HepG2 (cell line): ENCODE measurements around the gene KMT2A. TPM values are rescaled to one million over a fixed set of nuclear protein-coding genes. Genes with fewer than 3 reads are reported as not detected.

Experiments used
- ATAC-seq: fragments of 200-7000 bp; cut with Tn5 transposase; 3 replicates; pipeline ENCODE4 v1.9.1; 2020; ENCODE audit warnings: mild to moderate bottlenecking, moderate library complexity
- BruUV-seq: library from RNA; stranded (reverse); fragments of 400-500 nt; replicated peaks from 2 replicates; lab custom pipeline; 2021; lab: Mats Ljungman, UMichigan
- CTCF ChIA-PET: fragments of 300-600 bp; formaldehyde crosslinking; extraction: SDS; loops from one replicate; lab custom pipeline; 2021; ENCODE audit warnings: low total read pairs, inconsistent platforms, low intra/inter-chr PET ratio; lab: Yijun Ruan, JAX
- POLR2A ChIA-PET: fragments of 350-600 bp; sonication (Branson Sonifier 250); formaldehyde crosslinking; loops from one replicate; lab custom pipeline; 2020; ENCODE audit warnings: antibody characterized with exemption, inconsistent platforms; lab: Yijun Ruan, JAX
- DNase-seq: peaks from one replicate; pipeline ENCODE4 v3.0.0-alpha.2; 2015; ENCODE audit warnings: low spot score
- FAIRE-seq: peaks from 3 replicates; lab custom pipeline; 2011; peaks lifted over from hg19 to GRCh38; lab: Jason Lieb, UNC
- H2AFZ ChIP-seq: one replicate; pipeline ENCODE4 v1.6.1; 2011; ENCODE audit warnings: low read length, inconsistent platforms
- H3K27ac ChIP-seq: fragments of 300-600 bp; 3 replicates; pipeline ENCODE4 v1.8.0; 2011; ENCODE audit warnings: mixed run types, mild to moderate bottlenecking, mixed read lengths, low read length, inconsistent platforms; ENCODE audit not compliant: insufficient read depth; ENCODE audit errors: extremely low read length
- H3K27me3 ChIP-seq, 2 experiments: fragments of 200-600 bp in 1 of 2; 2 replicates in 1 of 2; 3 replicates in 1 of 2; pipeline versions ENCODE4 v1.6.0 to v1.8.0; 2011; ENCODE audit warnings: low read length in 2 of 2, mild to moderate bottlenecking in 2 of 2, moderate library complexity in 2 of 2, inconsistent platforms in 1 of 2; ENCODE audit not compliant: insufficient read depth in 2 of 2, control insufficient read depth in 1 of 2
- H3K36me3 ChIP-seq, 2 experiments: fragments of 200-600 bp in 1 of 2; replicated peaks in 1 of 2; 2 replicates in 1 of 2; 3 replicates in 1 of 2; pipeline versions ENCODE4 v1.5.1 to v1.8.0; 2011; ENCODE audit warnings: low read length in 2 of 2, inconsistent platforms in 1 of 2; ENCODE audit not compliant: insufficient read depth in 2 of 2, control insufficient read depth in 1 of 2
- H3K4me1 ChIP-seq: 2 replicates; pipeline ENCODE4 v1.5.1; 2012; ENCODE audit warnings: low read length, inconsistent platforms; ENCODE audit not compliant: insufficient read depth
- H3K4me2 ChIP-seq: 2 replicates; pipeline ENCODE4 v1.6.0; 2011; ENCODE audit warnings: low read depth, low read length, inconsistent platforms
- H3K4me3 ChIP-seq, 3 experiments: fragments of 200-600 bp in 1 of 3; sonication (generic), shearing (Covaris generic) in 1 of 3; replicated peaks in 1 of 3; 2 replicates each; pipeline ENCODE4 v1.5.1; 2011 to 2016; ENCODE audit warnings: low read length in 3 of 3, inconsistent platforms in 2 of 3, low read depth in 2 of 3, mild to moderate bottlenecking in 2 of 3, control low read depth in 1 of 3, mixed read lengths in 1 of 3; ENCODE audit not compliant: insufficient read depth in 1 of 3
- H3K79me2 ChIP-seq: one replicate; pipeline ENCODE4 v1.6.1; 2011; ENCODE audit warnings: low read length, inconsistent platforms; ENCODE audit not compliant: insufficient read depth
- H3K9ac ChIP-seq: 2 replicates; pipeline ENCODE4 v1.6.0; 2011; ENCODE audit warnings: mild to moderate bottlenecking, low read depth, low read length, inconsistent platforms; ENCODE audit not compliant: insufficient read depth
- H3K9me3 ChIP-seq: 2 replicates; pipeline ENCODE4 v1.5.1; 2012; ENCODE audit warnings: mild to moderate bottlenecking, low read length
- H4K20me1 ChIP-seq: 2 replicates; pipeline ENCODE4 v1.6.0; 2011; ENCODE audit warnings: inconsistent platforms, mild to moderate bottlenecking, low read length, moderate library complexity; ENCODE audit not compliant: insufficient read depth
- BATF2 ChIP-seq: sonication (generic); formaldehyde crosslinking; IDR thresholded peaks from 2 replicates; pipeline ENCODE4 v1.8.0; 2022; ENCODE audit warnings: mild to moderate bottlenecking, missing genetic modification reagents, moderate library complexity
- EZH2 ChIP-seq: conservative IDR thresholded peaks from 2 replicates; pipeline ENCODE4 v1.6.1; 2012; ENCODE audit warnings: mild to moderate bottlenecking, low read depth, low read length, moderate library complexity
- MTF1 ChIP-seq: sonication (generic); formaldehyde crosslinking; IDR thresholded peaks from 2 replicates; pipeline ENCODE4 v1.5.0; 2020; ENCODE audit warnings: missing genetic modification reagents
- PCBP2 ChIP-seq: fragments of 200-400 bp; formaldehyde crosslinking; optimal IDR thresholded peaks from 2 replicates; pipeline ENCODE3; 2018; ENCODE audit warnings: low read length, low read depth; ENCODE audit not compliant: poor library complexity, severe bottlenecking
- SAP130 ChIP-seq: IDR thresholded peaks from 2 replicates; pipeline ENCODE4 v1.6.1; 2016; ENCODE audit warnings: low read depth
- SP140L ChIP-seq: sonication (generic); formaldehyde crosslinking; IDR thresholded peaks from 2 replicates; pipeline ENCODE4 v1.4.0; 2020; ENCODE audit warnings: missing genetic modification reagents, borderline replicate concordance
- TIGD3 ChIP-seq: sonication (generic); formaldehyde crosslinking; IDR thresholded peaks from 2 replicates; pipeline ENCODE4 v1.5.1; 2020; ENCODE audit warnings: mild to moderate bottlenecking, missing genetic modification reagents, borderline replicate concordance
- TOPORS ChIP-seq: sonication (generic); formaldehyde crosslinking; IDR thresholded peaks from 2 replicates; pipeline ENCODE4 v1.8.0; 2023; ENCODE audit warnings: mild to moderate bottlenecking, missing genetic modification reagents
- ZBTB38 ChIP-seq: sonication (generic); formaldehyde crosslinking; IDR thresholded peaks from 2 replicates; pipeline ENCODE4 v1.5.1; 2020; ENCODE audit warnings: mild to moderate bottlenecking, missing genetic modification reagents
- ZNF280D ChIP-seq: sonication (generic); formaldehyde crosslinking; IDR thresholded peaks from 2 replicates; pipeline ENCODE4 v1.5.1; 2020; ENCODE audit warnings: mild to moderate bottlenecking, missing genetic modification reagents
- WGBS: methylation state at CpG from one replicate; pipeline ENCODE4 v1.1.6; 2017; ENCODE audit warnings: low lambda C conversion rate; 5-methylcytosine and 5-hydroxymethylcytosine counted together
- in situ Hi-C: cut with HindIII; loops from 2 replicates; pipeline ENCODE4 v1.10.0; 2017; ENCODE audit warnings: low pct_unique_long_range_greater_than_20kb; ENCODE audit not compliant: extremely low pct_ligation_motif_present
- intact Hi-C: fragments of 100-400 bp; cut with micrococcal nuclease; formaldehyde crosslinking; loops from one replicate; pipeline ENCODE4 v1.10.0; 2022; ENCODE audit not compliant: unreplicated experiment
- polyA plus RNA-seq, 8 experiments: library from polyadenylated mRNA; depleted of rRNA in 3 of 8; stranded (reverse) in 7 of 8; unstranded in 1 of 8; fragments of >200 nt; fragmentation: Illumina TruSeq in 4 of 8; extraction: Trizol in 4 of 8; gene quantifications; 2 replicates each; pipeline versions ENCODE4 v1.2.1 to v1.2.3, GENCODE V29; 2011 to 2016; ENCODE audit warnings: low read depth in 4 of 8, missing spikeins in 1 of 8, mixed read lengths in 1 of 8; ENCODE audit not compliant: insufficient read depth in 1 of 8
- total RNA-seq, 5 experiments: library from RNA; depleted of rRNA; stranded (reverse); fragments of >200 nt; fragmentation: Illumina TruSeq; extraction: Trizol; gene quantifications; 2 replicates each; pipeline ENCODE4 v1.2.3, GENCODE V29; 2016; ENCODE audit warnings: low read depth in 1 of 5
- TF ChIP-seq, protein P1 (sequence below): sonication (generic); formaldehyde crosslinking; IDR thresholded peaks from 2 replicates; pipeline ENCODE4 v1.4.0; 2020; ENCODE audit warnings: missing genetic modification reagents
- TF ChIP-seq, protein P2 (sequence below): IDR thresholded peaks from 2 replicates; pipeline ENCODE4 v1.6.1; 2016; ENCODE audit warnings: low read depth

KMT2A gene
- total and polyA plus RNA-seq, 2 of the 13 experiments (the other 11 are each of a cell fraction or from before 2014, with no cell fraction given): 12.4 to 20.0 TPM

- in situ Hi-C loops (no loop called here), intact Hi-C loops (no loop called here)
- H3K27me3 ChIP-seq: no peaks in the 10 kb centered on the region
- H4K20me1 ChIP-seq: peaks cover 51% of the 10 kb centered on the region
- H3K4me3 ChIP-seq: peak overlapping the region; percentile 90 to 97 (median 92)
- DNase-seq (no peak), FAIRE-seq (no peak), ATAC-seq (no peak)
- H3K9ac ChIP-seq: peak overlapping the region; percentile 84; the same call in 1 of the 2 replicates
- H3K79me2 ChIP-seq: peaks cover 69% of the 10 kb centered on the region
- ChIA-PET CTCF (no interaction called here), POLR2A (no interaction called here)
- 67% methylated on average over 14 of the region's 14 CpGs for WGBS
- peak overlapping the region; percentile 77 for H3K4me2 ChIP-seq
- no peak overlapping the region for H2AFZ ChIP-seq
- H3K9me3 ChIP-seq: no peaks in the 10 kb centered on the region
- peaks cover 0 to 1% of the 10 kb centered on the region in 2 experiments; a peak in 2 of 5 replicates for H3K36me3 ChIP-seq
- H3K4me1 ChIP-seq: peaks cover 62% of the 10 kb centered on the region
- no TSS peak for BruUV-seq
- H3K27ac ChIP-seq: no peak overlapping the region
- no peak for TF ChIP-seq TIGD3 (CRISPR knock-in tag)
- TF ChIP-seq TOPORS (CRISPR knock-in tag): no peak
- no peak for TF ChIP-seq MTF1
- no peak for TF ChIP-seq PCBP2
- TF ChIP-seq ZNF280D (CRISPR knock-in tag): no peak
- TF ChIP-seq, protein P1, sequence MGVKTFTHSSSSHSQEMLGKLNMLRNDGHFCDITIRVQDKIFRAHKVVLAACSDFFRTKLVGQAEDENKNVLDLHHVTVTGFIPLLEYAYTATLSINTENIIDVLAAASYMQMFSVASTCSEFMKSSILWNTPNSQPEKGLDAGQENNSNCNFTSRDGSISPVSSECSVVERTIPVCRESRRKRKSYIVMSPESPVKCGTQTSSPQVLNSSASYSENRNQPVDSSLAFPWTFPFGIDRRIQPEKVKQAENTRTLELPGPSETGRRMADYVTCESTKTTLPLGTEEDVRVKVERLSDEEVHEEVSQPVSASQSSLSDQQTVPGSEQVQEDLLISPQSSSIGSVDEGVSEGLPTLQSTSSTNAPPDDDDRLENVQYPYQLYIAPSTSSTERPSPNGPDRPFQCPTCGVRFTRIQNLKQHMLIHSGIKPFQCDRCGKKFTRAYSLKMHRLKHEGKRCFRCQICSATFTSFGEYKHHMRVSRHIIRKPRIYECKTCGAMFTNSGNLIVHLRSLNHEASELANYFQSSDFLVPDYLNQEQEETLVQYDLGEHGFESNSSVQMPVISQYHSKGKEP: no peak
- no peak for TF ChIP-seq BATF2 (CRISPR knock-in tag)
- no peak for TF ChIP-seq EZH2
- TF ChIP-seq SP140L: no peak
- TF ChIP-seq ZBTB38 (CRISPR knock-in tag): 0 out of 2 replicates have a peak, but pooled peaks have one; percentile 22
- 0 out of 2 replicates have a peak, but pooled peaks have one; percentile 11 for TF ChIP-seq SAP130 (CRISPR knock-in tag)
- TF ChIP-seq, protein P2, sequence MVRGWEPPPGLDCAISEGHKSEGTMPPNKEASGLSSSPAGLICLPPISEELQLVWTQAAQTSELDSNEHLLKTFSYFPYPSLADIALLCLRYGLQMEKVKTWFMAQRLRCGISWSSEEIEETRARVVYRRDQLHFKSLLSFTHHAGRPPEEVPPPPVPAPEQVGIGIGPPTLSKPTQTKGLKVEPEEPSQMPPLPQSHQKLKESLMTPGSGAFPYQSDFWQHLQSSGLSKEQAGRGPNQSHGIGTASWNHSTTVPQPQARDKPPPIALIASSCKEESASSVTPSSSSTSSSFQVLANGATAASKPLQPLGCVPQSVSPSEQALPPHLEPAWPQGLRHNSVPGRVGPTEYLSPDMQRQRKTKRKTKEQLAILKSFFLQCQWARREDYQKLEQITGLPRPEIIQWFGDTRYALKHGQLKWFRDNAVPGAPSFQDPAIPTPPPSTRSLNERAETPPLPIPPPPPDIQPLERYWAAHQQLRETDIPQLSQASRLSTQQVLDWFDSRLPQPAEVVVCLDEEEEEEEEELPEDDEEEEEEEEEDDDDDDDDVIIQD (CRISPR knock-in tag): no peak
Measured at GRCh38 chr11:118438314-118438931, 2.1 kb downstream of the KMT2A start.
